Activated CD4-positive, alpha-beta T cell treated with anti-CD3 and anti-CD28 coated beads for 36 hours (primary cell): ENCODE measurements around the gene CAVIN1. TPM values are rescaled to one million over a fixed set of nuclear protein-coding genes. Genes with fewer than 3 reads are reported as not detected.
"Not testable (repeated sequence)": the region's sequence is repeated elsewhere in the genome, so short reads cannot be mapped to it uniquely, and the experiment has no call there.

Experiments used
- ATAC-seq: fragments of 200-7000 bp; cut with Tn5 transposase; one replicate; pipeline ENCODE4 v1.10.0; 2021; ENCODE audit warnings: mild to moderate bottlenecking, moderate library complexity
- CTCF ChIA-PET: fragments of 350-600 bp; sonication (Branson Sonifier 250); formaldehyde crosslinking; loops from one replicate; lab custom pipeline; 2021; ENCODE audit warnings: antibody characterized with exemption; lab: Charles Lee
- POLR2A ChIA-PET: fragments of 350-600 bp; sonication (Branson Sonifier 250); formaldehyde crosslinking; loops from one replicate; lab custom pipeline; 2021; ENCODE audit warnings: antibody characterized with exemption, inconsistent platforms; lab: Charles Lee
- DNase-seq: peaks from one replicate; pipeline ENCODE4 v3.0.0-alpha.2; 2020
- H3K27ac Mint-ChIP-seq: one replicate; pipeline ENCODE4 v1.8.0; 2021; ENCODE audit warnings: mixed read lengths
- H3K27me3 Mint-ChIP-seq: one replicate; pipeline ENCODE4 v1.8.0; 2021; ENCODE audit warnings: mixed read lengths
- H3K36me3 Mint-ChIP-seq: one replicate; pipeline ENCODE4 v1.8.0; 2021; ENCODE audit warnings: low read depth, mixed read lengths
- H3K4me1 Mint-ChIP-seq: one replicate; pipeline ENCODE4 v1.8.0; 2021; ENCODE audit warnings: mixed read lengths
- H3K4me3 Mint-ChIP-seq: one replicate; pipeline ENCODE4 v1.8.0; 2021; ENCODE audit warnings: mild to moderate bottlenecking, moderate library complexity, mixed read lengths
- H3K9me3 Mint-ChIP-seq: one replicate; pipeline ENCODE4 v1.8.0; 2021; ENCODE audit warnings: low read depth, mixed read lengths
- intact Hi-C, 2 experiments: fragments of 100-400 bp; cut with DNase I in 1 of 2; cut with micrococcal nuclease in 1 of 2; formaldehyde crosslinking; loops; one replicate each; pipeline versions ENCODE4 v1.14.2 to v1.15.1; 2022 to 2024; cut with DNase I, micrococcal nuclease
- total RNA-seq, 2 experiments: library from RNA; stranded (reverse); gene quantifications; one replicate each; pipeline ENCODE4 v1.2.3, GENCODE V29; 2021

Gene CAVIN1
- total RNA-seq, 2 experiments from 2014 or later, result 4.2 to 4.4 TPM

- Mint-ChIP-seq H3K36me3 (no peaks in the 10 kb centered on the region), H3K27me3 (peaks cover 9% of the 10 kb centered on the region), H3K27ac (no peak overlapping the region), H3K4me3 (no peak overlapping the region), H3K9me3 (no peaks in the 10 kb centered on the region), H3K4me1 (no peaks in the 10 kb centered on the region)
- intact Hi-C loops, result no loop called here
- ChIA-PET POLR2A (no interaction called here), CTCF (interaction anchor here (0.6 to 2.5 kb wide), 9 partner anchors 7 to 1629 kb away, joined by 3 to 15 read pairs (median 4); no protein-coding TSS in a partner anchor)
- DNase-seq (no peak), ATAC-seq (no peak)
These were observed 8.7 kb upstream of the CAVIN1 start for GRCh38 chr17:42431758-42432161.

- H3K36me3 Mint-ChIP-seq, result no peaks in the 10 kb centered on the region
- no peak for ATAC-seq
These were observed 6.8 kb upstream of the CAVIN1 start for GRCh38 chr17:42429726-42430447.

GRCh38 chr17:42428141-42428944 lies 5.3 kb upstream of the CAVIN1 start:
- POLR2A ChIA-PET, result no interaction called here
- CTCF ChIA-PET, result interaction anchor here (0.7 to 1.9 kb wide), 15 partner anchors 8 to 406 kb away, joined by 3 to 5 read pairs (median 3); no protein-coding TSS in a partner anchor
- no peaks in the 10 kb centered on the region for H3K9me3 Mint-ChIP-seq
- no peaks in the 10 kb centered on the region for H3K36me3 Mint-ChIP-seq
- no peak overlapping the region for H3K27ac Mint-ChIP-seq
- H3K27me3 Mint-ChIP-seq, result peaks cover 14% of the 10 kb centered on the region
- H3K4me1 Mint-ChIP-seq, result no peaks in the 10 kb centered on the region
- intact Hi-C loops, result loop anchor here (1.0 to 2.0 kb wide), 3 partner anchors 88 to 99 kb away; no protein-coding TSS in a partner anchor
- no peak overlapping the region for H3K4me3 Mint-ChIP-seq
- DNase-seq (peak; percentile 58), ATAC-seq (peak; percentile 81)

More at GRCh38 chr17:42429726-42430447, 6.8 kb upstream of the CAVIN1 start:
- intact Hi-C loops, result loop anchor here in 1 of 2 experiments (2.0 kb wide), 1 partner anchor 87 kb away; no protein-coding TSS in a partner anchor
- DNase-seq, result no peak
- H3K27ac Mint-ChIP-seq, result no peak overlapping the region
- no peak overlapping the region for H3K4me3 Mint-ChIP-seq
- POLR2A ChIA-PET, result no interaction called here
- CTCF ChIA-PET, result interaction anchor here (0.5 to 2.5 kb wide), 7 partner anchors 11 to 296 kb away, joined by 3 to 15 read pairs (median 3); no protein-coding TSS in a partner anchor
- peaks cover 10% of the 10 kb centered on the region for H3K27me3 Mint-ChIP-seq
- no peaks in the 10 kb centered on the region for H3K9me3 Mint-ChIP-seq
- H3K4me1 Mint-ChIP-seq, result no peaks in the 10 kb centered on the region

GRCh38 chr17:42424991-42425610 lies 2.0 kb upstream of the CAVIN1 start:
- no peaks in the 10 kb centered on the region for H3K9me3 Mint-ChIP-seq
- no peak overlapping the region for H3K4me3 Mint-ChIP-seq
- ATAC-seq (no peak), DNase-seq (no peak)
- no peak overlapping the region for H3K27ac Mint-ChIP-seq
- intact Hi-C loops, result loop anchor here in 1 of 2 experiments (5.0 kb wide), 1 partner anchor 243 kb away; the partner anchor contains the start of gene KCNH4
- peaks cover 30% of the 10 kb centered on the region for H3K27me3 Mint-ChIP-seq
- ChIA-PET CTCF (interaction anchor here (1.0 to 1.3 kb wide), 5 partner anchors 10 to 105 kb away, joined by 3 to 4 read pairs (median 4); no protein-coding TSS in a partner anchor), POLR2A (no interaction called here)
- H3K4me1 Mint-ChIP-seq, result peaks cover 12% of the 10 kb centered on the region
- H3K36me3 Mint-ChIP-seq, result no peaks in the 10 kb centered on the region

GRCh38 chr17:42423766-42424165 lies 710 bp upstream of the CAVIN1 start:
- H3K9me3 Mint-ChIP-seq, result no peaks in the 10 kb centered on the region
- no peak for DNase-seq
- H3K36me3 Mint-ChIP-seq, result no peaks in the 10 kb centered on the region
- no peak overlapping the region for H3K4me3 Mint-ChIP-seq
- ChIA-PET POLR2A (interaction anchor here (0.9 kb wide), 1 partner anchor 111 kb away, joined by 3 read pairs; no protein-coding TSS in a partner anchor), CTCF (interaction anchor here (1.0 to 2.6 kb wide), 7 partner anchors 9 to 109 kb away, joined by 4 to 18 read pairs (median 5); no protein-coding TSS in a partner anchor)
- no peak for ATAC-seq
- intact Hi-C loops, result loop anchor here in 1 of 2 experiments (5.0 kb wide), 1 partner anchor 241 kb away; the partner anchor contains the start of gene KCNH4
- peaks cover 19% of the 10 kb centered on the region for H3K4me1 Mint-ChIP-seq
- peaks cover 28% of the 10 kb centered on the region for H3K27me3 Mint-ChIP-seq
- no peak overlapping the region for H3K27ac Mint-ChIP-seq

GRCh38 chr17:42422412-42422957 lies 571 bp downstream of the CAVIN1 start:
- CTCF ChIA-PET, result interaction anchor here (0.6 to 2.6 kb wide), 12 partner anchors 9 to 156 kb away, joined by 3 to 18 read pairs (median 5); no protein-coding TSS in a partner anchor
- peaks cover 26% of the 10 kb centered on the region for H3K27me3 Mint-ChIP-seq
- peak; percentile 68 for DNase-seq
- no peaks in the 10 kb centered on the region for H3K36me3 Mint-ChIP-seq
- H3K4me1 Mint-ChIP-seq, result peaks cover 19% of the 10 kb centered on the region
- POLR2A ChIA-PET, result interaction anchor here (0.5 to 1.2 kb wide), 3 partner anchors 14 to 185 kb away, joined by 3 to 5 read pairs (median 3); no protein-coding TSS in a partner anchor
- H3K4me3 Mint-ChIP-seq, result peak overlapping the region; percentile 75
- peak overlapping the region; percentile 48 for H3K27ac Mint-ChIP-seq
- intact Hi-C loops, result loop anchor here in 1 of 2 experiments (5.0 kb wide), 1 partner anchor 240 kb away; the partner anchor contains the start of gene KCNH4
- H3K9me3 Mint-ChIP-seq, result no peaks in the 10 kb centered on the region
- ATAC-seq, result peak; percentile 72

GRCh38 chr17:42421507-42422338 lies 1.3 kb downstream of the CAVIN1 start:
- DNase-seq (peak; percentile 49), ATAC-seq (peak; percentile 48)
- ChIA-PET POLR2A (interaction anchor here (0.5 kb wide), 1 partner anchor 184 kb away, joined by 3 read pairs; no protein-coding TSS in a partner anchor), CTCF (interaction anchor here (0.6 to 2.6 kb wide), 10 partner anchors 9 to 157 kb away, joined by 3 to 18 read pairs (median 4); no protein-coding TSS in a partner anchor)
- H3K27ac Mint-ChIP-seq, result no peak overlapping the region
- peak overlapping the region; percentile 75 for H3K4me3 Mint-ChIP-seq
- H3K36me3 Mint-ChIP-seq, result no peaks in the 10 kb centered on the region
- H3K4me1 Mint-ChIP-seq, result peaks cover 19% of the 10 kb centered on the region
- intact Hi-C loops, result loop anchor here in 1 of 2 experiments (5.0 kb wide), 1 partner anchor 239 kb away; the partner anchor contains the start of gene KCNH4
- no peaks in the 10 kb centered on the region for H3K9me3 Mint-ChIP-seq
- H3K27me3 Mint-ChIP-seq, result peaks cover 26% of the 10 kb centered on the region

GRCh38 chr17:42421136-42421506 lies 1.9 kb downstream of the CAVIN1 start:
- no peak for ATAC-seq
- ChIA-PET POLR2A (no interaction called here), CTCF (interaction anchor here (0.9 to 1.0 kb wide), 2 partner anchors 106 to 131 kb away, joined by 3 read pairs; no protein-coding TSS in a partner anchor)
- Mint-ChIP-seq H3K27ac (no peak overlapping the region), H3K36me3 (no peaks in the 10 kb centered on the region), H3K9me3 (no peaks in the 10 kb centered on the region), H3K27me3 (peaks cover 26% of the 10 kb centered on the region), H3K4me3 (peak overlapping the region; percentile 57), H3K4me1 (peaks cover 21% of the 10 kb centered on the region)
- DNase-seq, result no peak
- intact Hi-C loops, result loop anchor here in 1 of 2 experiments (5.0 kb wide), 1 partner anchor 239 kb away; the partner anchor contains the start of gene KCNH4

- Mint-ChIP-seq H3K27me3 (peaks cover 13% of the 10 kb centered on the region), H3K4me1 (peaks cover 41% of the 10 kb centered on the region)
- H3K9me3 Mint-ChIP-seq, H3K4me3 Mint-ChIP-seq, H3K36me3 Mint-ChIP-seq, POLR2A ChIA-PET, intact Hi-C loops, DNase-seq, ATAC-seq, H3K27ac Mint-ChIP-seq: not testable (repeated sequence)
- CTCF ChIA-PET, result interaction anchor here (0.7 to 0.8 kb wide), 2 partner anchors 38 to 98 kb away, joined by 3 to 4 read pairs; no protein-coding TSS in a partner anchor
These were observed 5.1 kb downstream of the CAVIN1 start for GRCh38 chr17:42417981-42418380.
